Lower lobe of right lung (tissue), 2 donors: ENCODE measurements around the gene OR2T5. TPM values are rescaled to one million over a fixed set of nuclear protein-coding genes. Genes with fewer than 3 reads are reported as not detected.
"Not testable (repeated sequence)": the region's sequence is repeated elsewhere in the genome, so short reads cannot be mapped to it uniquely, and the experiment has no call there.

Experiments used
- ATAC-seq, 2 donors: fragments of 200-7000 bp; cut with Tn5 transposase; one replicate each; pipeline ENCODE4 v1.9.1; 2020 to 2022; ENCODE audit warnings: mild to moderate bottlenecking in 2 of 2, moderate library complexity in 2 of 2
- DNase-seq: peaks from one replicate; pipeline ENCODE4 v3.0.0-alpha.2; 2020
- H3K27ac ChIP-seq: fragments of 200-600 bp; one replicate; pipeline ENCODE4 v1.8.0; 2022
- H3K27me3 ChIP-seq: fragments of 200-600 bp; one replicate; pipeline ENCODE4 v1.8.0; 2022; ENCODE audit warnings: low read depth
- H3K36me3 ChIP-seq: fragments of 200-600 bp; one replicate; pipeline ENCODE4 v1.8.0; 2022; ENCODE audit warnings: mild to moderate bottlenecking
- H3K4me1 ChIP-seq: fragments of 200-600 bp; one replicate; pipeline ENCODE4 v1.8.0; 2022
- H3K4me3 ChIP-seq: fragments of 200-600 bp; one replicate; pipeline ENCODE4 v1.8.0; 2022; ENCODE audit warnings: mild to moderate bottlenecking
- H3K9me3 ChIP-seq: fragments of 200-600 bp; one replicate; pipeline ENCODE4 v1.8.0; 2022
- intact Hi-C: fragments of 100-400 bp; cut with DNase I; formaldehyde crosslinking; loops from one replicate; pipeline ENCODE4 v1.11.0; 2022
- long read RNA-seq: library from polyadenylated mRNA; unstranded; transcript quantifications from one replicate; pipeline ENCODE4 v2.0.0, GENCODE V29; 2021
- total RNA-seq: library from RNA; stranded (reverse); fragmentation: NEBNext Ultra II Directional; extraction: Animal tissue kit (Norgen Biotek cat#: 25700); gene quantifications from one replicate; pipeline ENCODE4 v1.2.1, GENCODE V29; 2021
- donor health status: DM: no; HTN: yes; CAD: no; lungs with severe emphysema.

The OR2T5 gene
- total RNA-seq = not detected
- long read RNA-seq = 0 reads

DNA sequence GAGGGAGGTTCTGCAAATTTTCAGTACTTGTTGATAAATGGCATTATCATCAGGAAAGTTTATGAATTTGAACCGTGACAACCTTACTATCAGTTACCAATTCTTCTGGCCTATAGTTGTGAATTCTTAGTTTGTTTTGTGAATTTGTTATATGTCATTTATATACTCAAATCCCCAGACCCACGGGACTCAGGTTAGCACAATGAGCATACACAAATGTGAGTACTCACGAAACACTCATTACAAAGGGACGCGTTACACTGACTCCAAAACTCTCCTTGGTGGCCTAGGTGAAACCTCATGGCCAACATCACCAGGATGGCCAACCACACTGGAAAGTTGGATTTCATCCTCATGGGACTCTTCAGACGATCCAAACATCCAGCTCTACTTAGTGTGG is at the start of gene OR2T5:
OR2T5 (plus strand) TSS at position 301 of the 400 bp plus-strand sequence; CDS start at position 301, 0 bp downstream.
- intact Hi-C loops, H3K4me1 ChIP-seq, H3K27me3 ChIP-seq: not testable (repeated sequence)

GRCh38 chr1:248438668-248439067 is 49.7 kb upstream of the OR2T5 start:
- H3K27me3 ChIP-seq, H3K4me3 ChIP-seq, ATAC-seq, H3K27ac ChIP-seq, H3K36me3 ChIP-seq, intact Hi-C loops, H3K4me1 ChIP-seq, DNase-seq, H3K9me3 ChIP-seq: not testable (repeated sequence)

More for the DNA sequence above, at the start of gene OR2T5:
- not testable (repeated sequence) for DNase-seq, H3K9me3 ChIP-seq, H3K36me3 ChIP-seq, ATAC-seq, H3K27ac ChIP-seq, H3K4me3 ChIP-seq

DNA sequence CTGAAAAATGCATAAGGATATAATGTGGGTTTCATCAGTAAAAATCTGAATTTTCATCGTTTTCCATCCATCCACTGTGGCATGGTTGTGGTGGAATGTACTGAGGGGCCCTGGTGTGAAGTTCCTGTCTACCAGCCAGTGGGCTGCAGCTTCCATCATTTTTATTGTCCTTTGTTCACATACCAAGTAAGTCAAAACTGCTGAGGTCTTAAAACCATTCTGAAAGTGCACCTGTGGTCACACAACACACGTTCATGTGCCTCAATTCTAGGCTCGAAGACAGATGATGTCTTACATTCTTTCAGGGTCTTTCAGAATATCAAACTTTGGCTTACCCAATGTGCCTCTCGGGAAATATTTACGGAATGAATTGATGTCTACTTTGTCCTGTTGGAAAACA is 49.1 kb upstream of the OR2T5 start:
- H3K4me3 ChIP-seq, H3K4me1 ChIP-seq, ATAC-seq, H3K27me3 ChIP-seq, intact Hi-C loops, DNase-seq, H3K36me3 ChIP-seq, H3K27ac ChIP-seq, H3K9me3 ChIP-seq: not testable (repeated sequence)

- DNase-seq, intact Hi-C loops, ATAC-seq, H3K27ac ChIP-seq, H3K27me3 ChIP-seq, H3K9me3 ChIP-seq, H3K4me1 ChIP-seq, H3K36me3 ChIP-seq, H3K4me3 ChIP-seq: not testable (repeated sequence)
These were observed 45.7 kb upstream of the OR2T5 start for GRCh38 chr1:248442500-248443277.

DNA sequence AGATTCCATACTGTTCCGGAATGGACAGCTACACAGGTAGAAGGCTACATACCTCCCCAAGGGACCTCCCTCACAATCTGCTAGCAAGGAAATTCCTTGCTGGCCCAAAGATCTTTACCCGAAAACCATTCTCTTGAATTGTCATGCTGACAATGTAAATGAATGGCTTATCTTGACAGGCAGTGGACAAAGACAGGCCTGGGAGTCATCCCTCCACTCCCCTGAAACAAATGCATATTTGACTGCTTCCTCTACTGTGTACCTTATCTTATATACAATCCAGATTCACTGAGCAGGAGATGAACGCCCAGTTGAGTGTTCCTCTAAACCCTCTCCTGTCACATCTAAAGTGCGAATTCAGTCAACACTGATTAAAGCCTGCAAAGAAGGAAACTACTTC is 43.8 kb upstream of the OR2T5 start:
- H3K4me3 ChIP-seq, H3K4me1 ChIP-seq, H3K36me3 ChIP-seq, H3K9me3 ChIP-seq, intact Hi-C loops, H3K27me3 ChIP-seq, DNase-seq, ATAC-seq, H3K27ac ChIP-seq: not testable (repeated sequence)

- H3K4me3 ChIP-seq, H3K27ac ChIP-seq, H3K4me1 ChIP-seq, ATAC-seq, H3K27me3 ChIP-seq, H3K36me3 ChIP-seq, intact Hi-C loops, DNase-seq, H3K9me3 ChIP-seq: not testable (repeated sequence)
These were observed 43.0 kb upstream of the OR2T5 start, which contains the start of gene OR2T2 for GRCh38 chr1:248445399-248445798. Gene OR2T2 (plus strand): TSS chr1:248445637. CDS start chr1:248452798, 7,161 bp downstream.

GRCh38 chr1:248448409-248449074 is 39.8 kb upstream of the OR2T5 start:
- H3K36me3 ChIP-seq, H3K27me3 ChIP-seq, H3K4me3 ChIP-seq, ATAC-seq, H3K9me3 ChIP-seq, H3K27ac ChIP-seq, DNase-seq, intact Hi-C loops, H3K4me1 ChIP-seq: not testable (repeated sequence)

GRCh38 chr1:248449821-248450465 is 38.4 kb upstream of the OR2T5 start:
- H3K9me3 ChIP-seq, DNase-seq, H3K4me3 ChIP-seq, H3K4me1 ChIP-seq, intact Hi-C loops, H3K27ac ChIP-seq, ATAC-seq, H3K27me3 ChIP-seq, H3K36me3 ChIP-seq: not testable (repeated sequence)

- intact Hi-C loops, H3K9me3 ChIP-seq, ATAC-seq, H3K27me3 ChIP-seq, H3K27ac ChIP-seq, DNase-seq, H3K36me3 ChIP-seq, H3K4me1 ChIP-seq, H3K4me3 ChIP-seq: not testable (repeated sequence)
These were observed 37.8 kb upstream of the OR2T5 start for GRCh38 chr1:248450466-248451145.

- H3K27ac ChIP-seq, H3K36me3 ChIP-seq, intact Hi-C loops, H3K4me1 ChIP-seq, H3K27me3 ChIP-seq, DNase-seq, H3K9me3 ChIP-seq, H3K4me3 ChIP-seq: not testable (repeated sequence)
- peak in 1 of 2 donors; percentile 9 for ATAC-seq
These were observed 34.8 kb upstream of the OR2T5 start for GRCh38 chr1:248453619-248454018.

DNA sequence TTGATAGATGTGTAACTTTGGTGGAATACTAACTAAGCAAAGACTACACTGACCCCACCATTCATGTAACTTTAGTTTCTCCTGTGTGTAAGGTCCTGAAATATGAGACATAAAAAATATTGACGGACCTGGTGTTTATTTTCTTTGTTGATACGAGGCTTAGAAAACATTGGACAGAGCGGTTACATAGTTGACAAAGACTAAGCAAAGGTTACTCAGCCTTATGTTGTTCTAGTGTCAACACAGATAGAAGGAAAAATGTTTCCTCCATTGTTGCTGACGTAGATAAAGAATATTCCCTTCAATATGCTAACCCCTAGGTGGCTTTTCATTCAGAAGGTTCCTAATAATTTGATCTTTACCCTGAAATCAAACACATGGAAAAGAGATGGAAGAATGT is 33.3 kb upstream of the OR2T5 start:
- H3K4me3 ChIP-seq, H3K27me3 ChIP-seq, H3K27ac ChIP-seq, H3K9me3 ChIP-seq, ATAC-seq, intact Hi-C loops, DNase-seq, H3K36me3 ChIP-seq, H3K4me1 ChIP-seq: not testable (repeated sequence)

DNA sequence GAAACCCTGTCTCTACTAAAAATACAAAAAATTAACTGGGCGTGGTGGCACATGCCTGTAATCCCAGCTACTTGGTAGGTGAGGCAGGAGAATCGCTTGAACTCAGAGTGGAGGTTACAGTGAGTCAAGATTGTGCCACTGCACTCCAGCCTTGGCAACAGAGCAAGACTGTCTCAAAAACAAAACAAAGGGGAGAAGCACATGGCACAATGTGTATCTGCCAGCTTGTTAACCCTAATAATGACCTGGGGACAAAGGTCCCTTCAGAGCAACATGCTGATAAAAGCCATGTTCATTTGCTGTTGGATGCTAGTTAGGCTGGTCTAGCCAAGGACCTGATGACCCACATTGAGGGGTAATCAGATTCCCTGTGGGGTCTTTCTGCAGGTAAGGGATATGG is 31.8 kb upstream of the OR2T5 start:
- intact Hi-C loops = not testable (repeated sequence)

GRCh38 chr1:248459117-248459516 is 29.3 kb upstream of the OR2T5 start:
- ATAC-seq, DNase-seq, H3K36me3 ChIP-seq, H3K4me1 ChIP-seq, intact Hi-C loops, H3K27ac ChIP-seq, H3K4me3 ChIP-seq, H3K9me3 ChIP-seq, H3K27me3 ChIP-seq: not testable (repeated sequence)

More for the DNA sequence above, 31.8 kb upstream of the OR2T5 start:
- H3K4me1 ChIP-seq, ATAC-seq, H3K36me3 ChIP-seq, H3K4me3 ChIP-seq, H3K27ac ChIP-seq, H3K27me3 ChIP-seq, DNase-seq, H3K9me3 ChIP-seq: not testable (repeated sequence)
